H9 (cell line): Measurements from ENCODE around the gene BMERB1. TPM values are rescaled to one million over a fixed set of nuclear protein-coding genes. Genes with fewer than 3 reads are reported as not detected.

Experiments
- DNase-seq: peaks from one replicate; pipeline ENCODE4 v3.0.0-alpha.2; 2017
- H2AFZ ChIP-seq: one replicate; pipeline ENCODE4 v1.6.1; 2013; ENCODE audit warnings: mild to moderate bottlenecking, low read length, control low read depth, moderate library complexity
- H2AK5ac ChIP-seq: 2 replicates; pipeline ENCODE4 v1.6.1; 2013; ENCODE audit warnings: low read length, control low read depth, mixed read lengths; ENCODE audit not compliant: insufficient read length
- H2BK120ac ChIP-seq: one replicate; pipeline ENCODE4 v1.6.1; 2013; ENCODE audit warnings: low read depth, mild to moderate bottlenecking, low read length, control low read depth, inconsistent platforms; ENCODE audit not compliant: poor library complexity, severe bottlenecking
- H2BK12ac ChIP-seq: 2 replicates; pipeline ENCODE4 v1.6.1; 2013; ENCODE audit warnings: low read length, control low read depth, mixed read lengths, low read depth; ENCODE audit not compliant: insufficient read length
- H2BK15ac ChIP-seq: 2 replicates; pipeline ENCODE4 v1.6.1; 2013; ENCODE audit warnings: low read depth, low read length, control low read depth
- H2BK20ac ChIP-seq: one replicate; pipeline ENCODE4 v1.6.1; 2013; ENCODE audit warnings: low read depth, mild to moderate bottlenecking, low read length, control low read depth, inconsistent platforms; ENCODE audit not compliant: poor library complexity, severe bottlenecking
- H2BK5ac ChIP-seq: 2 replicates; pipeline ENCODE4 v1.6.1; 2013; ENCODE audit warnings: low read length, control low read depth, mixed read lengths; ENCODE audit not compliant: insufficient read length
- H3K14ac ChIP-seq: 2 replicates; pipeline ENCODE4 v1.6.1; 2013; ENCODE audit warnings: low read length, control low read depth; ENCODE audit not compliant: insufficient read depth
- H3K18ac ChIP-seq: 2 replicates; pipeline ENCODE4 v1.6.1; 2013; ENCODE audit warnings: low read depth, mild to moderate bottlenecking, mixed read lengths, low read length, control low read depth; ENCODE audit not compliant: insufficient read length
- H3K23ac ChIP-seq: 2 replicates; pipeline ENCODE4 v1.6.1; 2013; ENCODE audit warnings: low read length, control low read depth, mixed read lengths, low read depth; ENCODE audit not compliant: insufficient read length
- H3K23me2 ChIP-seq: 2 replicates; pipeline ENCODE4 v1.6.1; 2013; ENCODE audit warnings: low read depth, mild to moderate bottlenecking, mixed read lengths, low read length, control low read depth; ENCODE audit not compliant: insufficient read length, poor library complexity, severe bottlenecking
- H3K27ac ChIP-seq: 2 replicates; pipeline ENCODE4 v1.5.1; 2013; ENCODE audit warnings: low read length, control low read depth, mixed read lengths, low read depth; ENCODE audit not compliant: insufficient read length
- H3K27me3 ChIP-seq: 2 replicates; pipeline ENCODE4 v1.6.1; 2013; ENCODE audit warnings: low read length, control low read depth, inconsistent platforms; ENCODE audit not compliant: insufficient read depth
- H3K4ac ChIP-seq: 2 replicates; pipeline ENCODE4 v1.6.1; 2013; ENCODE audit warnings: low read depth, mild to moderate bottlenecking, control low read depth, inconsistent platforms, low read length, moderate library complexity
- H3K4me1 ChIP-seq: 2 replicates; pipeline ENCODE4 v1.6.1; 2013; ENCODE audit warnings: low read length, control low read depth, inconsistent platforms; ENCODE audit not compliant: insufficient read depth
- H3K4me2 ChIP-seq: 2 replicates; pipeline ENCODE4 v1.6.1; 2013; ENCODE audit warnings: low read length, control low read depth, mixed read lengths; ENCODE audit not compliant: insufficient read length, insufficient read depth
- H3K56ac ChIP-seq: 2 replicates; pipeline ENCODE4 v1.6.1; 2013; ENCODE audit warnings: low read depth, mild to moderate bottlenecking, mixed read lengths, low read length, control low read depth; ENCODE audit not compliant: insufficient read length
- H3K79me1 ChIP-seq: 2 replicates; pipeline ENCODE4 v1.6.1; 2013; ENCODE audit warnings: low read depth, mild to moderate bottlenecking, moderate library complexity, low read length, control low read depth, inconsistent platforms; ENCODE audit not compliant: insufficient read depth, poor library complexity, severe bottlenecking
- H3K79me2 ChIP-seq: 2 replicates; pipeline ENCODE4 v1.6.1; 2013; ENCODE audit warnings: low read length, control low read depth, inconsistent platforms; ENCODE audit not compliant: insufficient read depth
- H3K9ac ChIP-seq: 2 replicates; pipeline ENCODE4 v1.6.1; 2013; ENCODE audit warnings: low read length, control low read depth, mixed read lengths; ENCODE audit not compliant: insufficient read length; ENCODE audit errors: extremely low read depth
- H3K9me3 ChIP-seq: one replicate; pipeline ENCODE4 v1.6.1; 2013; ENCODE audit warnings: low read depth, low read length, inconsistent platforms; ENCODE audit not compliant: control insufficient read depth
- H3T11ph ChIP-seq: one replicate; pipeline ENCODE4 v1.6.1; 2013; ENCODE audit warnings: mild to moderate bottlenecking, low read length, control low read depth, inconsistent platforms
- H4K20me1 ChIP-seq: one replicate; pipeline ENCODE4 v1.6.1; 2013; ENCODE audit not compliant: control insufficient read depth, insufficient read length, insufficient read depth
- H4K5ac ChIP-seq: 2 replicates; pipeline ENCODE4 v1.6.1; 2013; ENCODE audit warnings: low read depth, mild to moderate bottlenecking, mixed read lengths, low read length, control low read depth; ENCODE audit not compliant: insufficient read length
- H4K8ac ChIP-seq: replicated peaks from 2 replicates; pipeline ENCODE4 v1.6.1; 2013; ENCODE audit warnings: low read length, control low read depth, mixed read lengths, low read depth; ENCODE audit not compliant: insufficient read length
- H4K91ac ChIP-seq: 2 replicates; pipeline ENCODE4 v1.6.1; 2013; ENCODE audit warnings: low read depth, mild to moderate bottlenecking, moderate library complexity, mixed read lengths, low read length, control low read depth; ENCODE audit not compliant: insufficient read length
- H3K27ac Mint-ChIP-seq, 3 experiments: 2 replicates in 2 of 3; 3 replicates in 1 of 3; pipeline ENCODE4 v1.8.0; 2020 to 2021; ENCODE audit warnings: mixed read lengths in 3 of 3, mild to moderate bottlenecking in 1 of 3, moderate library complexity in 1 of 3
- H3K27me3 Mint-ChIP-seq: 2 replicates; pipeline ENCODE4 v1.8.0; 2021; ENCODE audit warnings: low read depth, mild to moderate bottlenecking, moderate library complexity, mixed read lengths
- H3K36me3 Mint-ChIP-seq, 3 experiments: 2 replicates in 2 of 3; 3 replicates in 1 of 3; pipeline ENCODE4 v1.8.0; 2020 to 2021; ENCODE audit warnings: low read depth in 3 of 3, mixed read lengths in 3 of 3; ENCODE audit not compliant: insufficient read depth in 1 of 3
- H3K4me1 Mint-ChIP-seq, 2 experiments: 2 replicates each; pipeline ENCODE4 v1.8.0; 2020; ENCODE audit warnings: mixed read lengths in 2 of 2
- H3K4me3 Mint-ChIP-seq, 2 experiments: 2 replicates in 1 of 2; 3 replicates in 1 of 2; pipeline ENCODE4 v1.8.0; 2020 to 2021; ENCODE audit warnings: mild to moderate bottlenecking in 2 of 2, mixed read lengths in 2 of 2, moderate library complexity in 1 of 2
- H3K9me3 Mint-ChIP-seq, 2 experiments: 2 replicates in 1 of 2; 3 replicates in 1 of 2; pipeline ENCODE4 v1.8.0; 2020; ENCODE audit warnings: mild to moderate bottlenecking in 2 of 2, mixed read lengths in 2 of 2, moderate library complexity in 1 of 2
- WGBS: extraction: QIAGEN DNeasy Blood & Tissue Kit; methylation state at CpG from one replicate; pipeline ENCODE4 v1.1.7; 2013; ENCODE audit warnings: missing lambda C conversion rate, low lambda C conversion rate, mixed read lengths; ENCODE audit not compliant: insufficient read length; ENCODE audit errors: extremely low coverage; 5-methylcytosine and 5-hydroxymethylcytosine counted together
- total RNA-seq: library from RNA; stranded (reverse); gene quantifications from 2 replicates; pipeline ENCODE4 v1.2.1, GENCODE V29; 2021
- TF ChIP-seq, protein P1 (sequence below): fragments of 200-600 bp; sonication (generic); conservative IDR thresholded peaks from 3 replicates; pipeline ENCODE4 v1.8.0; 2021; ENCODE audit warnings: antibody characterized with exemption, mild to moderate bottlenecking

BMERB1 gene
- total RNA-seq, 1 experiment from 2014 or later, result 19.5 TPM

DNA sequence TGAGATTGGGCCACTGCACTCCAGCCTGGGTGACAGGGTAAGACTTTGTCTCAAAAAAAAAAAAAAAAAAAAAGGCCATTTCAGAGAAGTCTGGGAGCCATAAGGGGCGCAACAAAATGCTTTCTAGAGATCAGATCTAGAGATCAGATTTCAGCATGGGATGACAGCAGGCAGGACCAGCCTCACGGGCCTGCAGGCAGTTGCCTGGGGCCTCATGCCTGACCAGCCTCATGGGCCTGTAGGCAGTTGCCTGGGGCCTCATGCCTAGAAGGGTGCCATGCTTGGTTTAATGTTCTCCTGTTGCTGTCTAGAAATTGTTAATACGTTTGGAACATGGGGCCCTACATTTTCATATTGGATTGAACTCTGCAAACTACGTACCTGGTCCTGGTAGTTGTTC lies 149.1 kb downstream of the BMERB1 start:
- no peak overlapping the region for H3K4me2 ChIP-seq
- no peak overlapping the region for H2BK12ac ChIP-seq
- no peaks in the 10 kb centered on the region for H3K27me3 ChIP-seq
- no peak overlapping the region for H2BK5ac ChIP-seq
- no peaks in the 10 kb centered on the region for H3K4me1 Mint-ChIP-seq
- peaks cover 6% of the 10 kb centered on the region for H3K9me3 ChIP-seq
- H3K4me3 Mint-ChIP-seq, result no peak overlapping the region
- no peak overlapping the region for H3K4ac ChIP-seq
- H3K23ac ChIP-seq, result no peak overlapping the region
- H2AK5ac ChIP-seq, result no peak overlapping the region
- no peak overlapping the region for H3K9ac ChIP-seq
- no peak overlapping the region for H4K91ac ChIP-seq
- H2BK20ac ChIP-seq, result no peak overlapping the region
- peaks cover 52 to 71% (median 55%) of the 10 kb centered on the region in 3 experiments for H3K36me3 Mint-ChIP-seq
- TF ChIP-seq, protein P1, sequence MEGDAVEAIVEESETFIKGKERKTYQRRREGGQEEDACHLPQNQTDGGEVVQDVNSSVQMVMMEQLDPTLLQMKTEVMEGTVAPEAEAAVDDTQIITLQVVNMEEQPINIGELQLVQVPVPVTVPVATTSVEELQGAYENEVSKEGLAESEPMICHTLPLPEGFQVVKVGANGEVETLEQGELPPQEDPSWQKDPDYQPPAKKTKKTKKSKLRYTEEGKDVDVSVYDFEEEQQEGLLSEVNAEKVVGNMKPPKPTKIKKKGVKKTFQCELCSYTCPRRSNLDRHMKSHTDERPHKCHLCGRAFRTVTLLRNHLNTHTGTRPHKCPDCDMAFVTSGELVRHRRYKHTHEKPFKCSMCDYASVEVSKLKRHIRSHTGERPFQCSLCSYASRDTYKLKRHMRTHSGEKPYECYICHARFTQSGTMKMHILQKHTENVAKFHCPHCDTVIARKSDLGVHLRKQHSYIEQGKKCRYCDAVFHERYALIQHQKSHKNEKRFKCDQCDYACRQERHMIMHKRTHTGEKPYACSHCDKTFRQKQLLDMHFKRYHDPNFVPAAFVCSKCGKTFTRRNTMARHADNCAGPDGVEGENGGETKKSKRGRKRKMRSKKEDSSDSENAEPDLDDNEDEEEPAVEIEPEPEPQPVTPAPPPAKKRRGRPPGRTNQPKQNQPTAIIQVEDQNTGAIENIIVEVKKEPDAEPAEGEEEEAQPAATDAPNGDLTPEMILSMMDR, result no peak
- no peak overlapping the region for H4K5ac ChIP-seq
- H3K79me2 ChIP-seq, result no peaks in the 10 kb centered on the region
- no peak overlapping the region for H2BK15ac ChIP-seq
- no peak overlapping the region for H3K14ac ChIP-seq
- H3K9me3 Mint-ChIP-seq, result peaks cover 25% of the 10 kb centered on the region in 2 experiments
- no peaks in the 10 kb centered on the region for H3K79me1 ChIP-seq
- no peaks in the 10 kb centered on the region for H4K20me1 ChIP-seq
- no peak overlapping the region for H3K27ac Mint-ChIP-seq
- H3K18ac ChIP-seq, result no peak overlapping the region
- no peak overlapping the region for H2AFZ ChIP-seq
- no peaks in the 10 kb centered on the region for H3K27me3 Mint-ChIP-seq
- H3K56ac ChIP-seq, result no peak overlapping the region
- H3K27ac ChIP-seq, result no peak overlapping the region
- no peak overlapping the region for H4K8ac ChIP-seq
- WGBS, result no CpG with 5 or more reads among the region's 4 CpGs
- no peak overlapping the region for H2BK120ac ChIP-seq
- no peak overlapping the region for H3T11ph ChIP-seq
- DNase-seq, result no peak
- no peaks in the 10 kb centered on the region for H3K4me1 ChIP-seq
- H3K23me2 ChIP-seq, result no peaks in the 10 kb centered on the region
